Kidney capillary endothelial cell (primary cell): ENCODE results near the gene PAGE2.
"Not testable (repeated sequence)": the region's sequence is repeated elsewhere in the genome, so short reads cannot be mapped to it uniquely, and the experiment has no call there.

ENCODE experiments used
- DNase-seq: peaks from one replicate; pipeline ENCODE4 v3.0.0-alpha.2; 2018; ENCODE audit warnings: low spot score

PAGE2 gene

GRCh38 chrX:55123900-55124299, 35.1 kb downstream of the PAGE2 start:
- no peak for DNase-seq

DNA sequence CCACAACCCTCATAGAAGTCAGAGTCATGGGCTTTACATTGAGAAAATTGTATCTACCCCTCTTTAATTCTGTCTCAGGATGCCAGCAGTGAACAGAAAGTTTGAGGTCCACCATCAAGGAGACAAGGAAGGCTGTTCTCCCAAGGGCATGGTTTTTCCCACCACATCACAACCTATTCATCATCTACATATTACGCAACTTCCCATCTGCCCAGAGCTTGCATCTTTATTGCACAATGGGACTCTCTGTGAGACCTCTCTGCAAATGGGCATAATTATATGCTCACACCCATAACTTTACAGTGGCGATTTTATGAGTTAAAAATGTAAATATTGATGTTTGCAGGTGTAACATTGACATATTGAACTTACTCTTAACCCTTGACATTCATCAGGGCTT, 38.9 kb downstream of the PAGE2 start:
- DNase-seq: no peak

- DNase-seq: no peak
Measured at GRCh38 chrX:55129361-55129760, 40.5 kb downstream of the PAGE2 start.

DNA sequence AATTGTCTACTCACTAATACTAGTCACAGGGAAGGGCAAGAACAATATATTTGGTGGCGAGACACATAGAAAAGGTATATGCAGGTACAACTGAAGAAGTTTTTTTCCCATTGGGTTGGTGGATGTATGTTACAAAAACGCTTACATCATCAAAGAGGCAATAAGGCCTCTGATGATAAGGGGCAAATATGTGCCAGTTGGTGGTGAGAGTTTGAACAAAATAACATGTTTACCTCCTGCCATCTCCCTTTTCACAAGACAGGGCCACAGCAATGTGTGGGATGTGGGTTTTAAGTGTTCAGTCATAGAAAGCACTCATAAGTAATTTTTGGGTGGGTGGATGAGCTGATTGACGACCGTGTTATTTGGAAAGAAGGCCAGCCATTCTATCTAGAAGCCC, 41.7 kb downstream of the PAGE2 start:
- DNase-seq: no peak

GRCh38 chrX:55132416-55132815, 43.6 kb downstream of the PAGE2 start:
- no peak for DNase-seq

DNA sequence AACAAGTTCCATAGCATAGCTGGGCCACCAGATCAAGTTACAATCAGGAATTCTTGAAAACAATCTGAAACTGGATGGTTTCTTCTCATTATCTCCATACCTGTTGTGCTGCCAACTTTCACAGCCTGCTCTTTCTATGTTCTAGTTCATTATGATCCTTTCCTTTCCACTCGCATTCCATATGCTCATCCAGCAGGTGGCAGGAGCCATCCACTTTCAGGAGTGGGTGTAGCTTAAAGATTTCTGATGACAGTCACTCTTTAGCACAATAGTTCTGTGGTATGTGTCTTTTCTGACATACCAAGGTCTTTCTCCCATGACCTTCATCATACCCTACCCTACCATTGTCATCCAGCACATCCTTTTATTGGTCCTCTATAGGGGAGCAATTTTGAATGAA, 46.4 kb downstream of the PAGE2 start:
- DNase-seq: peak; percentile 16

DNA sequence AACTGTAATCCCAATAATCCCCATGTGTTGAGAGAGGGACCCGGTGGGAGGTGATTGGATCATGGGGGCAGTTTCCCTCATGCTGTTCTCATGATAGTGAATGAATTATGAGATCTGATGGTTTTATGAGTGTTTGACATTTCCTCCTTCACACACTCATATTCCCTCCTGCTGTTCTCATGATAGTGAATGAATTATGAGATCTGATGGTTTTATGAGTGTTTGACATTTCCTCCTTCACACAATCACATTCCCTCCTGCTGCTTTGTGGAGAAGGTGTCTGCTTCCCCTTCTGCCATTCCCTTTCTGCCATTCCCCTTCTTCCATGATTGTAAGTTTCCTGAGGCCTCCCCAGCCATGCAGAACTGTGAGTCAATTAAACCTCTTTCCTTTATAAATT, 52.0 kb downstream of the PAGE2 start:
- not testable (repeated sequence) for DNase-seq
